ENCODE measurements around the gene SUSD4. TPM values are rescaled to one million over a fixed set of nuclear protein-coding genes. Genes with fewer than 3 reads are reported as not detected.

Gene SUSD4
- total and polyA plus RNA-seq, 8 donors, result 2.0 to 29.2 (median 25.0) TPM

DNA sequence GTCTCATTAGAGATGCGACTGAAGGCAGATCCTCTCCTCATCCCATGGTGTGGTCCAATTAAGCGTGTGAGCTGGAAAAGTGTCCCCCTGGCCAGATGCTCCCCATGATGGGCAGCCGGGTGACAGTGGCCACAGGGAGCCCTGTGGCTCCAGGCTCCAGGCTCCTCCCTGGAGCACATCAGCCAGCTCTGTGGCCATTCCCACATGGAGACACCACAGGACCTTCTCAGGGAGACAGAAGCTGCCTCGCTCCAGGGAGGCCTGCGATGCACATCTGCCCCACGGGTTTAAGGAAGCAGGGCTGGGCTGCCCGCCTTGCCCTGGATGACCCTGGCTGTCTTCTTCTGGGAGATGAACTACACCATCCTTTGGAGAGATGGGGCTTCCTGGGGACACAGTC is 121.0 kb downstream of the SUSD4 start:
- no peak overlapping the region for H3K27ac ChIP-seq
- intact Hi-C loops (cut with DNase I), result loop anchor here in 1 of 2 donors (10.0 kb wide), 1 partner anchor 108 kb away; no protein-coding TSS in a partner anchor
- H3K4me3 ChIP-seq, result no peak overlapping the region
- DNase-seq, result no peak
- no peaks in the 10 kb centered on the region for H3K9me3 ChIP-seq
- no peaks in the 10 kb centered on the region for H3K36me3 ChIP-seq
- no peak for ATAC-seq
- no peaks in the 10 kb centered on the region for H3K27me3 ChIP-seq
- no peaks in the 10 kb centered on the region for H3K4me1 ChIP-seq
- TF ChIP-seq, protein P1, sequence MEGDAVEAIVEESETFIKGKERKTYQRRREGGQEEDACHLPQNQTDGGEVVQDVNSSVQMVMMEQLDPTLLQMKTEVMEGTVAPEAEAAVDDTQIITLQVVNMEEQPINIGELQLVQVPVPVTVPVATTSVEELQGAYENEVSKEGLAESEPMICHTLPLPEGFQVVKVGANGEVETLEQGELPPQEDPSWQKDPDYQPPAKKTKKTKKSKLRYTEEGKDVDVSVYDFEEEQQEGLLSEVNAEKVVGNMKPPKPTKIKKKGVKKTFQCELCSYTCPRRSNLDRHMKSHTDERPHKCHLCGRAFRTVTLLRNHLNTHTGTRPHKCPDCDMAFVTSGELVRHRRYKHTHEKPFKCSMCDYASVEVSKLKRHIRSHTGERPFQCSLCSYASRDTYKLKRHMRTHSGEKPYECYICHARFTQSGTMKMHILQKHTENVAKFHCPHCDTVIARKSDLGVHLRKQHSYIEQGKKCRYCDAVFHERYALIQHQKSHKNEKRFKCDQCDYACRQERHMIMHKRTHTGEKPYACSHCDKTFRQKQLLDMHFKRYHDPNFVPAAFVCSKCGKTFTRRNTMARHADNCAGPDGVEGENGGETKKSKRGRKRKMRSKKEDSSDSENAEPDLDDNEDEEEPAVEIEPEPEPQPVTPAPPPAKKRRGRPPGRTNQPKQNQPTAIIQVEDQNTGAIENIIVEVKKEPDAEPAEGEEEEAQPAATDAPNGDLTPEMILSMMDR (IDR thresholded peaks at IDR 0.05), result no peak

DNA sequence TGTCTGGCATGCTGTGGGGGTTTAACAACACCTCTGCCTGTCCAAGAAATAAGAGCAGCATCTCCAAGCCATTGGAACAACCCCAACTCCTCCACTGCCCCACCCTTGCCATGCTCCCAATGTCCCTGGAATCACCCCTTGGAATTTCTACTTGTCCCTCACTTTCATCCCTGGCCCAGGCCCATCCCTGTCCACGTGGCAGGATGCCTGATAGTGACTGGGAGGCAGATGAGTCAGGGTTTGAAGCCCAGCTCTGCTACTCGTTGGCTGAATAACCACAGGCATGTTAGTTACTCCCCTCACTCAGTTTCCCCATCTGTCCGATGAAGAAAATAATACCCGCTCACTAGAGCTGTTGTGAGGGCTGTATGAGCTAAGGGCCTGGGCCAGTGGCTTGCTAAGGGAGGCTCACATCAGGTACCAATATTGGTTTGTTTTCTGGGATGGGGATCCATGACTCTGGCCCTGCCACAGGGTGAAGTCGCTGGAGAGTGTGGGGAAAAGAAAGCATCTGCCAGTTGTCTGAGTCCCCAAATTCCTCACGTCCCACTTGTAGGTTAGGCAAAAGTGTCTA is 121.5 kb downstream of the SUSD4 start:
- peaks cover 0 to 3% of the 10 kb centered on the region in 2 donors for H3K9me3 ChIP-seq
- no peak for ATAC-seq
- H3K4me1 ChIP-seq, result no peaks in the 10 kb centered on the region
- H3K4me3 ChIP-seq, result no peak overlapping the region
- H3K27ac ChIP-seq, result no peak overlapping the region
- H3K27me3 ChIP-seq, result no peaks in the 10 kb centered on the region
- TF ChIP-seq, protein P1 (IDR thresholded peaks at IDR 0.05), result no peak
- intact Hi-C loops (cut with DNase I), result loop anchor here in 1 of 2 donors (10.0 kb wide), 1 partner anchor 108 kb away; no protein-coding TSS in a partner anchor
- no peak for DNase-seq
- H3K36me3 ChIP-seq, result no peaks in the 10 kb centered on the region

DNA sequence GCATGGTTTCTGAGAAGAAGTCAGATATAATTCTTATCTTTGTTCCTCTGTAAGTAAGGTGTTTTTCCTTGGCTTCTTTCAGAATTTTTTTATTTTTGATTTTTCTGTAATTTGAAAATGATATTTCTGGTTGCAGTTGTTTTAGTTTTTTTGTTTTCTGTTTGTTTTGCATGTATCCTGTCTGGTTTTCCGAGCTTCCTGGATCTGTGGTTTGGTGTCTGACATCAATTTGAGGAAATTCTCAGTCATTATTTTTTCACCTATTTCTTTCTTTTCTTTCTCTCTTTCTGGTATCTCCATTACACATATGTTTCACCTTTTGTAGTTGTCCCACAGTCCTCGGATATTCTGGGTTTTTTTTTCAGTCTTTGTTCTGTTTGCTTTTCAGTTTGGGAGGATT is 123.9 kb downstream of the SUSD4 start:
- Histone ChIP-seq H3K4me3 (no peak overlapping the region), H3K36me3 (no peaks in the 10 kb centered on the region), H3K27ac (no peak overlapping the region), H3K4me1 (no peaks in the 10 kb centered on the region), H3K9me3 (peaks cover 0 to 13% of the 10 kb centered on the region in 2 donors), H3K27me3 (no peaks in the 10 kb centered on the region)
- intact Hi-C loops (cut with DNase I), result loop anchor here in 1 of 2 donors (10.0 kb wide), 1 partner anchor 105 kb away; no protein-coding TSS in a partner anchor
- TF ChIP-seq, protein P1 (IDR thresholded peaks at IDR 0.05), result no peak
- ATAC-seq (no peak), DNase-seq (no peak)

DNA sequence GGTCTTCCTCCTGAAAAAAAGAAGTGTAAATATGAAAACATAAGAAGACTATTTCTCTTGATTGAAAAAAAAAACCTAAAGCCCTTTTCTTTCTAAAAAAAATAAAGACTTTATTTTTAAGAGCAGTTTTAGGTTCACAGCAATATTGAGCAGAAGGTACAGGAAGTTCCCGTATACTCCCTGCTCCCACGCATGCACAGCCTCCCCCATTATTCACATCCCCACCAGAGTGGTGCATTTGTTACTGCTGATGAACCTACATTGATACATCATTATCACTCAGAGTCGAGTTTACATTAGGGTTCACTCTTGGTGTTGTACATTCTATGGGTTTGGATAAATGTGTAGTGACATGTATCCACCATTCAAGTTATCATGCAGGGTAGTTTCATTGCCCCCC is 128.9 kb downstream of the SUSD4 start:
- TF ChIP-seq, protein P1 (IDR thresholded peaks at IDR 0.05), result no peak
- DNase-seq (no peak), ATAC-seq (no peak)
- Histone ChIP-seq H3K27me3 (no peaks in the 10 kb centered on the region), H3K4me1 (no peaks in the 10 kb centered on the region), H3K27ac (no peak overlapping the region), H3K36me3 (no peaks in the 10 kb centered on the region), H3K9me3 (peaks cover 0 to 13% of the 10 kb centered on the region in 2 donors), H3K4me3 (no peak overlapping the region)
- intact Hi-C loops (cut with DNase I), result no loop called here

DNA sequence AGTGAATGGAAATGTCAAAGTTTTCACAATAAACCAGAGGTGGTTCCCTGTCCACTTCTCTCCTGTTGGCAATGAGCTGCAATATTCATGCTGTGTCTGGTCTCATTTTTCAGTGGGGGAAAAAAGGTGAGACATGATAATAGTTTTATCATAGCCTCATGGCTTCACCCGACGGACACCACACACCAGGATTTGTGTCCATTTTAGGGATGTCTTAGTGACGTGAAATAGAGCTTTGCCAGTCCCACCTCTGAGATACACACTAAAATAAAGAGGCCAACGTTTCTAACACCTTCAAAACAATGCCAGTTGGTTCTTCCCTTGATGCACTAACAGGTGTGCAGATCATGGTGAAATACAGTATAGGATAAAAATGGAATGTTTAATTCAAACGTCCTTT is 129.4 kb downstream of the SUSD4 start:
- DNase-seq, result no peak
- no peaks in the 10 kb centered on the region for H3K4me1 ChIP-seq
- no peaks in the 10 kb centered on the region for H3K27me3 ChIP-seq
- intact Hi-C loops (cut with DNase I), result no loop called here
- TF ChIP-seq, protein P1 (IDR thresholded peaks at IDR 0.05), result no peak
- H3K27ac ChIP-seq, result no peak overlapping the region
- H3K9me3 ChIP-seq, result peaks cover 0 to 13% of the 10 kb centered on the region in 2 donors
- no peak for ATAC-seq
- no peaks in the 10 kb centered on the region for H3K36me3 ChIP-seq
- no peak overlapping the region for H3K4me3 ChIP-seq

Measured in left lung (tissue), 10 donors.